ENCODE data around the gene ATP6V1G3. TPM values are rescaled to one million over a fixed set of nuclear protein-coding genes. Genes with fewer than 3 reads are reported as not detected.

The ATP6V1G3 gene
- total RNA-seq, 1 donor from 2014 or later = not detected

GRCh38 chr1:198575798-198576641 lies 35.5 kb upstream of the ATP6V1G3 start:
- DNase-seq (ENCODE audit: low spot score) = no peak

GRCh38 chr1:198575292-198575691 lies 34.8 kb upstream of the ATP6V1G3 start:
- Mint-ChIP-seq H3K27me3 (ENCODE audit: low read depth) (no peaks in the 10 kb centered on the region), H3K36me3 (ENCODE audit: low read depth) (peaks cover under 1% of the 10 kb centered on the region), H3K9me3 (ENCODE audit: low read depth) (peaks cover 3% of the 10 kb centered on the region), H3K27ac (ENCODE audit: unreplicated experiment) (no peak overlapping the region), H3K4me3 (ENCODE audit: unreplicated experiment) (no peak overlapping the region), H3K4me1 (ENCODE audit: low read depth) (peaks cover 27% of the 10 kb centered on the region)
- no peak for DNase-seq (ENCODE audit: low spot score)
- TF ChIP-seq CTCF (IDR thresholded peaks at IDR 0.05) = no peak

More at GRCh38 chr1:198575798-198576641, 35.5 kb upstream of the ATP6V1G3 start:
- Mint-ChIP-seq H3K36me3 (ENCODE audit: low read depth) (peaks cover 2% of the 10 kb centered on the region), H3K4me3 (ENCODE audit: unreplicated experiment) (no peak overlapping the region), H3K4me1 (ENCODE audit: low read depth) (peaks cover 27% of the 10 kb centered on the region), H3K27ac (ENCODE audit: unreplicated experiment) (peak overlapping the region; percentile 18), H3K27me3 (ENCODE audit: low read depth) (no peaks in the 10 kb centered on the region), H3K9me3 (ENCODE audit: low read depth) (peaks cover 6% of the 10 kb centered on the region)
- TF ChIP-seq CTCF (IDR thresholded peaks at IDR 0.05) = no peak

GRCh38 chr1:198574325-198574724 lies 33.8 kb upstream of the ATP6V1G3 start:
- no peak overlapping the region for H3K4me3 Mint-ChIP-seq (ENCODE audit: unreplicated experiment)
- H3K4me1 Mint-ChIP-seq (ENCODE audit: low read depth) = peaks cover 27% of the 10 kb centered on the region
- no peak for DNase-seq (ENCODE audit: low spot score)
- TF ChIP-seq CTCF (IDR thresholded peaks at IDR 0.05) = no peak
- no peak overlapping the region for H3K27ac Mint-ChIP-seq (ENCODE audit: unreplicated experiment)
- no peaks in the 10 kb centered on the region for H3K27me3 Mint-ChIP-seq (ENCODE audit: low read depth)
- no peaks in the 10 kb centered on the region for H3K36me3 Mint-ChIP-seq (ENCODE audit: low read depth)
- H3K9me3 Mint-ChIP-seq (ENCODE audit: low read depth) = peaks cover 3% of the 10 kb centered on the region

GRCh38 chr1:198564716-198565115 lies 24.2 kb upstream of the ATP6V1G3 start:
- Mint-ChIP-seq H3K27me3 (ENCODE audit: low read depth) (no peaks in the 10 kb centered on the region), H3K9me3 (ENCODE audit: low read depth) (no peaks in the 10 kb centered on the region), H3K4me3 (ENCODE audit: unreplicated experiment) (no peak overlapping the region), H3K4me1 (ENCODE audit: low read depth) (peaks cover 24% of the 10 kb centered on the region), H3K36me3 (ENCODE audit: low read depth) (no peaks in the 10 kb centered on the region), H3K27ac (ENCODE audit: unreplicated experiment) (no peak overlapping the region)
- TF ChIP-seq CTCF (IDR thresholded peaks at IDR 0.05) = no peak
- DNase-seq (ENCODE audit: low spot score) = no peak

- Mint-ChIP-seq H3K27me3 (ENCODE audit: low read depth) (no peaks in the 10 kb centered on the region), H3K9me3 (ENCODE audit: low read depth) (no peaks in the 10 kb centered on the region), H3K27ac (ENCODE audit: unreplicated experiment) (no peak overlapping the region), H3K4me3 (ENCODE audit: unreplicated experiment) (no peak overlapping the region), H3K36me3 (ENCODE audit: low read depth) (no peaks in the 10 kb centered on the region), H3K4me1 (ENCODE audit: low read depth) (peaks cover 24% of the 10 kb centered on the region)
- TF ChIP-seq CTCF (IDR thresholded peaks at IDR 0.05) = no peak
- no peak for DNase-seq (ENCODE audit: low spot score)
Measured at GRCh38 chr1:198564157-198564556, 23.7 kb upstream of the ATP6V1G3 start.
